ENCODE results near the gene AQP2.

The AQP2 gene

GRCh38 chr12:49925433-49926204 is 24.9 kb upstream of the AQP2 start:
- TF ChIP-seq CTCF (IDR thresholded peaks at IDR 0.05) (no peak), ZFX (IDR thresholded peaks at IDR 0.05; ENCODE audit: borderline replicate concordance) (no peak)
- no peak overlapping the region for H3K27ac ChIP-seq

- no peak for TF ChIP-seq CTCF (IDR thresholded peaks at IDR 0.05)
- no peak for TF ChIP-seq ZFX (IDR thresholded peaks at IDR 0.05; ENCODE audit: borderline replicate concordance)
These were observed 22.1 kb upstream of the AQP2 start for GRCh38 chr12:49928471-49928870.

DNA sequence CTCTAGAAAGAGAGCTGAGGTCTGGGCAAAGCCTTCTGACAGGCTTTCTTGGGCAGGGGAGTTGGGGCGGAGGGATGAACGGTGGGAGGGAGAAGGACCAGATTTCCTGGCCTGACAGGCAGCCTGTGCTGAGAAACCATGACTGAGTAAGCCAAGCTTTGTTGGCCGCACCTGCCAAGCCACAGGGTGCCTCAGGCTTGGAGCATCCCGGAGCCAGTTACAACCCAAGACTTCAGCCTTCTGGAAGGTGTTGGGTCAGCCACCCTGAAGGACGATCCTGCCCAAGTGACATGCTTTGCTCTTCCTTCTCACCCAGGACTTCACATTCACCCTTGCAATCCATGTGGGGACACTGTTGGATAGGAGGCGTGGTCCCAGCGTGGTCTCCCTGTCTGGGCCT is 21.0 kb upstream of the AQP2 start:
- TF ChIP-seq ZFX (IDR thresholded peaks at IDR 0.05; ENCODE audit: borderline replicate concordance) (no peak), CTCF (IDR thresholded peaks at IDR 0.05) (no peak)
- H3K27ac ChIP-seq = no peak overlapping the region

More at GRCh38 chr12:49928471-49928870, 22.1 kb upstream of the AQP2 start:
- no peak overlapping the region for H3K27ac ChIP-seq

DNA sequence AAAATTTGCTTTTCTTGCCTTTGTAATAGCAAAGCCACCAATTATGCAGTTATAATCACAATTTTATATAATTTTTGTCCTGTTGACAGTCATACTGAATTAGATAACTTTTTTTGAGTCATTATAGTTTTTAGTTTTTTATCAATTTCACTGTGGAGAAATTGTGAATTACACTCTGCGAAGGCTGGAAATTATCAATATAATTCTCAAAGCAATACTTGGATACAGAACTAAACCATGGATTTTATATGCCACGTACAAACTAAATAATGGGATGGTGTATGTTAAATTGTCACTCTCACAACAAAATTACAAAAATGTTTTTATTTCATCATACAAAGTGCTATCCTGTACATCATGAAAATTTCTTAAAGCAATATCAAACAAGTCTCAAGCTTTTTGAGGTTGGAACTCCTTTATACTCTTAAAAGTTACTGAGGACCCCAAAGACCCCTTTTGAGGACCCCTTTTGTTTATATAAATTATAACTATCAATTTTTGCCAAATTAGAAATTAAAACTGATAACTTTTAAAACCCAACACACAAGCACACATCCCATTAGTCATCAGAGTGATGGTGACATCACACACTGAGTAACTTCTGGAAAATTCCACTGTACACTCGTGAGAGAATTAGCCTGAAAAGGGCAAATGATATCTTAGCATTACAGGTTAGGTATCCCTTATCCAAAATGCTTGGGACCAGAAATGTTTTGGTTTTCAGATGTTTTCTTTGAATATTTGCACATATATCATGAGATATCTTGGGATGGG is 19.8 kb upstream of the AQP2 start:
- no peak overlapping the region for H3K27ac ChIP-seq
- TF ChIP-seq CTCF (IDR thresholded peaks at IDR 0.05) = no peak
- no peak for TF ChIP-seq ZFX (IDR thresholded peaks at IDR 0.05; ENCODE audit: borderline replicate concordance)

GRCh38 chr12:49932023-49932422 is 18.5 kb upstream of the AQP2 start:
- no peak overlapping the region for H3K27ac ChIP-seq
- no peak for TF ChIP-seq CTCF (IDR thresholded peaks at IDR 0.05)

DNA sequence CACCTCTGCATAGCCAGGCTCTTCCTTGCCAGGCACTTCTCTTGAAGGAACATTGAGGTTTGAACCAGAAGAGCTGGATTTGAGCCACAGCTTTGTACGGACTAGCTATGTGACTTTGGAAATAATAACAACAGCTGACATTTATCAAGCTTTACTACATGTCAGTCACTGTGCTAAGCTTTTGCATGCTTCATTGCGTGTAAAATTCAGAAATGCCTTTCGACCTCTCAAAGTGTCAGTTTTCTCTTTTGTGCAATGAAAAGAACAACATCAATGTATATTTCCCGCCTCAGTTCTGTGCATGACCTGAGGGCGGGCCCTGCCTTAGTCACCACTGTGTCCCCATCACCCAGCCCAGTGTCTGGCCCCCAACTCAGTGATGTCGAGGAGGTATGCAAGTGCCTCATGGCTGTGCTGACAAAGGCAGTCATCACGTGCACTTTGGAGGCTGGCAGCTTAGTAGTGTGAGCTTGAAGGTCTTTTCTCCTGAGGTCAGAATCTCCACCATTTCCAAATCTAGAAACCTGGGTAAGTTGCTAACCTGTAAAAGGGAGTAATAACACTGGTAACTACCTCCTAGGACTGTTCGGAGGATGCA is 17.9 kb upstream of the AQP2 start:
- H3K27ac ChIP-seq = no peak overlapping the region
- TF ChIP-seq ZFX (IDR thresholded peaks at IDR 0.05; ENCODE audit: borderline replicate concordance) = no peak
- TF ChIP-seq CTCF (IDR thresholded peaks at IDR 0.05) = no peak

- H3K27ac ChIP-seq = no peak overlapping the region
- TF ChIP-seq ZFX (IDR thresholded peaks at IDR 0.05; ENCODE audit: borderline replicate concordance) = no peak
- no peak for TF ChIP-seq CTCF (IDR thresholded peaks at IDR 0.05)
These were observed 16.7 kb upstream of the AQP2 start for GRCh38 chr12:49933796-49934195.
